ENCODE measurements around the gene SPOPL. TPM values are rescaled to one million over a fixed set of nuclear protein-coding genes. Genes with fewer than 3 reads are reported as not detected.

SPOPL gene
- total and polyA plus RNA-seq, 2 of the 4 experiments (the other 2 are of a cell fraction): 4.8 to 20.3 TPM

DNA sequence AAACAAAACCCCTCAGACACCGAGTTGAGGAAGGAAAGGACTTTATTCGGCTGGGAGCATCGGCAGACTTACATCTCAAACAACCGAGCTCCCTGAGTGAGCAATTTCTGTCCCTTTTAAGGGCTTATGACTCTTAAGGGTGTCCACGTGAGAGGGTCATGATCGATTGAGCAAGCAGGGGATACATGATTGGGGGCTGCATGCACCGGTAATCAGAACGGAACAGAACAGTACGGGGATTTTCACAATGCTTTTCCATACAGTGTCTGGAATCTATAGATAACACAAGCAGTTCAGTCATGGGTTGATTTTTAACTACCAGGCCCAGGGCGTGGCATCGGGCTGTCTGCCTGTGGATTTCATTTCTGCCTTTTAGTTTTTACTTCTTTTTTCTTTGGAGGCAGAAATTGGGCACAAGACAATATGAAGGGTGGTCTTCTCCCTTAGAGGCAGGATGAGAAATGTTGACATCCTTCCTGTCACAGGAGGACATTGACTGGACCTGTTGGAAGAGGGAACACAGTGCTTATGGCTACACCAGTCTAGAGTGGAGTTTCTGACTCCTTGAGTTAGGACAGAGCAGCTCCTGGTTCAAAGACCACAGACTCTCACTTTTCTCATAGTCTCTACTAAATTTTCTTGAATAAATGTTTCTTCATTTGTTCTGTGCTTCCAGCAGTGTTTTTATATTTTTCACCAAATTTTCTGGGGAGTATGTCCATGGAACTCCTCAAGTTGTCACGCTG, 35.8 kb downstream of the SPOPL start:
- H4K91ac ChIP-seq (ENCODE audit: insufficient read depth, low read depth, low read length): no peak overlapping the region
- no peak overlapping the region for H2BK120ac ChIP-seq (ENCODE audit: low read depth, low read length)
- DNase-seq (no peak), ATAC-seq (ENCODE audit: low read depth) (no peak)
- dilution Hi-C loops (cut with HindIII; ENCODE audit: low sequenced_read_pairs, unreplicated experiment): no loop called here
- H3K27ac ChIP-seq (ENCODE audit: insufficient read depth, low read length): no peak overlapping the region
- H3K79me1 ChIP-seq (ENCODE audit: low read depth in 1 of 2, low read length in 2 of 2): peaks cover 8 to 12% of the 10 kb centered on the region in 2 experiments; a peak in 3 of 4 replicates
- no peak overlapping the region for H3K4me3 ChIP-seq (ENCODE audit: insufficient read depth, low read depth, low read length)
- no peak overlapping the region for H4K5ac ChIP-seq (ENCODE audit: low read depth, low read length)
- H2AK9ac ChIP-seq (replicated peaks; ENCODE audit: low read depth, low read length, poor library complexity): no peak overlapping the region
- 100% methylated on average over 3 of the region's 12 CpGs; no CpG with 5 or more reads in 1 of the 2 experiments for WGBS, 2 experiments (ENCODE audit: extremely low coverage in 2 of 2, insufficient read length in 1 of 2)
- peaks cover 5% of the 10 kb centered on the region; the same call in 1 of the 2 replicates for H3K36me3 ChIP-seq (ENCODE audit: control insufficient read depth, insufficient read depth, low read length)
- no peak overlapping the region for H3K56ac ChIP-seq (ENCODE audit: extremely low read depth, insufficient read depth, low read length)
- H4K20me1 ChIP-seq (ENCODE audit: insufficient read depth, low read length): no peaks in the 10 kb centered on the region
- ChIA-PET POLR2A (ENCODE audit: unreplicated experiment) (no interaction called here), CTCF (no interaction called here)
- no peaks in the 10 kb centered on the region for H3K27me3 ChIP-seq (ENCODE audit: control insufficient read depth, insufficient read depth, low read length)
- no peak overlapping the region for H2BK5ac ChIP-seq (ENCODE audit: low read depth, low read length, poor library complexity, severe bottlenecking)
- intact Hi-C loops (cut with micrococcal nuclease): no loop called here
- no peak overlapping the region for H2BK15ac ChIP-seq (ENCODE audit: low read depth, low read length)
- H3K9me3 ChIP-seq (ENCODE audit: control insufficient read depth, insufficient read depth, low read length): no peaks in the 10 kb centered on the region; the same call in 1 of the 2 replicates
- no peak overlapping the region for H2BK20ac ChIP-seq (ENCODE audit: low read depth, low read length)
- no peak overlapping the region for H3K9ac ChIP-seq (ENCODE audit: low read depth, low read length)
- no peak overlapping the region for H3K4me2 ChIP-seq (ENCODE audit: low read depth, low read length)
- H3K4ac ChIP-seq (ENCODE audit: low read depth, low read length): no peak overlapping the region
- H3K23ac ChIP-seq (ENCODE audit: low read depth, low read length): no peak overlapping the region
- no TSS peak for BruUV-seq (replicated peaks)
- in situ Hi-C loops (cut with MboI; ENCODE audit: low sequenced_read_pairs): no loop called here
- no peak overlapping the region for H3K14ac ChIP-seq (replicated peaks; ENCODE audit: low read depth, low read length)
- peaks cover 5% of the 10 kb centered on the region; the same call in 1 of the 2 replicates for H3K9me1 ChIP-seq (ENCODE audit: insufficient read depth, low read length)
- H2AFZ ChIP-seq (replicated peaks; ENCODE audit: low read length, poor library complexity): no peak overlapping the region
- H3K4me1 ChIP-seq (ENCODE audit: control insufficient read depth, insufficient read depth, low read length): no peaks in the 10 kb centered on the region
- no peak overlapping the region for H3K18ac ChIP-seq (ENCODE audit: low read depth, low read length)
- H2AK5ac ChIP-seq (ENCODE audit: low read depth, low read length): no peak overlapping the region
- TF ChIP-seq RFX5 (IDR thresholded peaks at IDR 0.05; ENCODE audit: low read depth, low read length) (no peak), RAD21 (IDR thresholded peaks at IDR 0.05; ENCODE audit: low read length) (no peak), BHLHE40 (IDR thresholded peaks at IDR 0.05; ENCODE audit: low read depth, low read length) (no peak), MAFK (IDR thresholded peaks at IDR 0.05; ENCODE audit: low read depth, low read length) (no peak), RCOR1 (IDR thresholded peaks at IDR 0.05; ENCODE audit: insufficient replicate concordance, low read length) (no peak), POLR2A (IDR thresholded peaks at IDR 0.05; ENCODE audit: low read depth, low read length) (no peak), CEBPB (IDR thresholded peaks at IDR 0.05; ENCODE audit: low read depth, low read length) (no peak), CHD1 (IDR thresholded peaks at IDR 0.05; ENCODE audit: low read depth, low read length) (no peak), MXI1 (IDR thresholded peaks at IDR 0.05; ENCODE audit: borderline replicate concordance, low read depth, low read length) (no peak), MAZ (IDR thresholded peaks at IDR 0.05; ENCODE audit: borderline replicate concordance, low read depth, low read length) (no peak), NFE2L2 (IDR thresholded peaks at IDR 0.05; ENCODE audit: low read depth, low read length) (no peak)
- TF ChIP-seq, protein P1, sequence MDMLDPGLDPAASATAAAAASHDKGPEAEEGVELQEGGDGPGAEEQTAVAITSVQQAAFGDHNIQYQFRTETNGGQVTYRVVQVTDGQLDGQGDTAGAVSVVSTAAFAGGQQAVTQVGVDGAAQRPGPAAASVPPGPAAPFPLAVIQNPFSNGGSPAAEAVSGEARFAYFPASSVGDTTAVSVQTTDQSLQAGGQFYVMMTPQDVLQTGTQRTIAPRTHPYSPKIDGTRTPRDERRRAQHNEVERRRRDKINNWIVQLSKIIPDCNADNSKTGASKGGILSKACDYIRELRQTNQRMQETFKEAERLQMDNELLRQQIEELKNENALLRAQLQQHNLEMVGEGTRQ (IDR thresholded peaks at IDR 0.05; ENCODE audit: low read depth, low read length): no peak
- TF ChIP-seq, protein P2, sequence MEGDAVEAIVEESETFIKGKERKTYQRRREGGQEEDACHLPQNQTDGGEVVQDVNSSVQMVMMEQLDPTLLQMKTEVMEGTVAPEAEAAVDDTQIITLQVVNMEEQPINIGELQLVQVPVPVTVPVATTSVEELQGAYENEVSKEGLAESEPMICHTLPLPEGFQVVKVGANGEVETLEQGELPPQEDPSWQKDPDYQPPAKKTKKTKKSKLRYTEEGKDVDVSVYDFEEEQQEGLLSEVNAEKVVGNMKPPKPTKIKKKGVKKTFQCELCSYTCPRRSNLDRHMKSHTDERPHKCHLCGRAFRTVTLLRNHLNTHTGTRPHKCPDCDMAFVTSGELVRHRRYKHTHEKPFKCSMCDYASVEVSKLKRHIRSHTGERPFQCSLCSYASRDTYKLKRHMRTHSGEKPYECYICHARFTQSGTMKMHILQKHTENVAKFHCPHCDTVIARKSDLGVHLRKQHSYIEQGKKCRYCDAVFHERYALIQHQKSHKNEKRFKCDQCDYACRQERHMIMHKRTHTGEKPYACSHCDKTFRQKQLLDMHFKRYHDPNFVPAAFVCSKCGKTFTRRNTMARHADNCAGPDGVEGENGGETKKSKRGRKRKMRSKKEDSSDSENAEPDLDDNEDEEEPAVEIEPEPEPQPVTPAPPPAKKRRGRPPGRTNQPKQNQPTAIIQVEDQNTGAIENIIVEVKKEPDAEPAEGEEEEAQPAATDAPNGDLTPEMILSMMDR (conservative IDR thresholded peaks at IDR 0.05; ENCODE audit: low read depth, low read length): no peak
- TF ChIP-seq, protein P3, sequence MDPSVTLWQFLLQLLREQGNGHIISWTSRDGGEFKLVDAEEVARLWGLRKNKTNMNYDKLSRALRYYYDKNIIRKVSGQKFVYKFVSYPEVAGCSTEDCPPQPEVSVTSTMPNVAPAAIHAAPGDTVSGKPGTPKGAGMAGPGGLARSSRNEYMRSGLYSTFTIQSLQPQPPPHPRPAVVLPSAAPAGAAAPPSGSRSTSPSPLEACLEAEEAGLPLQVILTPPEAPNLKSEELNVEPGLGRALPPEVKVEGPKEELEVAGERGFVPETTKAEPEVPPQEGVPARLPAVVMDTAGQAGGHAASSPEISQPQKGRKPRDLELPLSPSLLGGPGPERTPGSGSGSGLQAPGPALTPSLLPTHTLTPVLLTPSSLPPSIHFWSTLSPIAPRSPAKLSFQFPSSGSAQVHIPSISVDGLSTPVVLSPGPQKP (IDR thresholded peaks at IDR 0.05; ENCODE audit: borderline replicate concordance, low read depth, low read length): no peak
- no peak overlapping the region for H4K8ac ChIP-seq (ENCODE audit: low read depth in 2 of 2, low read length in 2 of 2)
